KBM-7 (cell line): ENCODE results near the gene GPS2.
"Not testable (repeated sequence)": the region's sequence is repeated elsewhere in the genome, so short reads cannot be mapped to it uniquely, and the experiment has no call there.

Source experiments
- DNase-seq: peaks from one replicate; pipeline ENCODE4 v3.0.0-alpha.2; 2015
- in situ Hi-C: fragments of 300-500 bp; cut with MboI; formaldehyde crosslinking; loops from 2 replicates; pipeline ENCODE4 v1.14.3; 2020; ENCODE audit warnings: low sequenced_read_pairs, low pct_unique_long_range_greater_than_20kb, mixed read lengths

Gene GPS2

DNA sequence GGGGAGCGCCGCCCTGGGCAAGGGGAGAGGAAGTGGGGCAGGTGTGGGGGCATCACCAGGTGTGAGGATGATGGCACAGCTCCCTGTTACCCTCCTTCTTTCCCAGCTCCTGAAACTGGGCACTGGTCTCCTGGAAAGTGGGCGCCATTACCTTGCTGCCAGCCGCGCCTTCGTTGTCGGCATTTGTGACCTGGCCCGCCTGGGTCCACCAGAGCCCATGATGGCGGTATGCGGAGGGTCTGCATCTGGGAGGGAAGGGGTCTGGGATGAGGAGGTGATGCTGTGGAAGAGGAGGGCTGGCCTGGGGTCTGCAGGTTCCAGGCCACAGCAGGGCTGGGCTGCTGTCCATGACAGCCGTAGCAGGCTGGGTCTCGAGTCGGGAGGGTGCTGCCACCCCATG is 26.7 kb upstream of the GPS2 start:
- no peak for DNase-seq
- in situ Hi-C loops: loop anchor here (25.0 kb wide), 1 partner anchor 305 kb away; the partner anchor contains the start of genes SLC16A11 and SLC16A13

DNA sequence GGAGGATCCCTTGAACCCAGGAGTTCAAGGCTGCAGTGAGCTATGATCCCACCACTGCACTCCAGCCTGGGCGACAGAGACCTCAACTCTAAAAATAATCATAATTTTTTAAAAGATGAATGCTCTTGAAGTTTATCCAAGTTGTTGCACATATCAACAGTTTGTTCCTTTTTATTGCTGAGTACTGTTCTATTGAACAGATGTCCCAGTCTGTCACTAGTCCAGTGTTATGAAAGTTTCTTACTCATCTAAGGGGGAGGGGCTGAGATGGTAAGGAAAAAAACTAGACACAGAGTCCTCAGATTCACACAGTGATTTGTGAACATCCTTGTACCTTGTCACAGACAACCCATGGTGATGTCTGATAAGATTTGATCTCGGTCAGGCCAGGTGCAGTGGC is 25.0 kb upstream of the GPS2 start:
- in situ Hi-C loops: loop anchor here (25.0 kb wide), 1 partner anchor 303 kb away; the partner anchor contains the start of genes SLC16A11 and SLC16A13
- no peak for DNase-seq

DNA sequence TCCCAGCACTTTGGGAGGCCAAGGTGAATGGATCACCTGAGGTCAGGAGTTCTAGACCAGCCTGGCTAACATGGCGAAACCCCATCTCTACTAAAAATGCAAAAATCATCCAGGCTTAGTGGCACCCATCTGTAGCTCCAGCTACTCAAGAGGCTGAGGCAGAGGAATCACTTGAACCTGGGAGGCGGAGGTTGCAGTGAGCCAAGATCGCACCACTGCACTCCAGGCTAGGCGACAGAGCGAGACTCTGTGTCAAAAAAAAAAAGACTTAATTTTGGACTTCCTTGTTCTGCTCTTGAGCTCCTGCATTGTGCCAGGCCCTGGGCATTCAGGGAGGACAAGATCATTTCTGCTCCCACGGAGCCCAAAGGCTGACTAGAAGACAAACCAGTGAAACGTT is 22.4 kb upstream of the GPS2 start:
- in situ Hi-C loops: loop anchor here (25.0 kb wide), 1 partner anchor 300 kb away; the partner anchor contains the start of genes SLC16A11 and SLC16A13
- peak; percentile 17 for DNase-seq

DNA sequence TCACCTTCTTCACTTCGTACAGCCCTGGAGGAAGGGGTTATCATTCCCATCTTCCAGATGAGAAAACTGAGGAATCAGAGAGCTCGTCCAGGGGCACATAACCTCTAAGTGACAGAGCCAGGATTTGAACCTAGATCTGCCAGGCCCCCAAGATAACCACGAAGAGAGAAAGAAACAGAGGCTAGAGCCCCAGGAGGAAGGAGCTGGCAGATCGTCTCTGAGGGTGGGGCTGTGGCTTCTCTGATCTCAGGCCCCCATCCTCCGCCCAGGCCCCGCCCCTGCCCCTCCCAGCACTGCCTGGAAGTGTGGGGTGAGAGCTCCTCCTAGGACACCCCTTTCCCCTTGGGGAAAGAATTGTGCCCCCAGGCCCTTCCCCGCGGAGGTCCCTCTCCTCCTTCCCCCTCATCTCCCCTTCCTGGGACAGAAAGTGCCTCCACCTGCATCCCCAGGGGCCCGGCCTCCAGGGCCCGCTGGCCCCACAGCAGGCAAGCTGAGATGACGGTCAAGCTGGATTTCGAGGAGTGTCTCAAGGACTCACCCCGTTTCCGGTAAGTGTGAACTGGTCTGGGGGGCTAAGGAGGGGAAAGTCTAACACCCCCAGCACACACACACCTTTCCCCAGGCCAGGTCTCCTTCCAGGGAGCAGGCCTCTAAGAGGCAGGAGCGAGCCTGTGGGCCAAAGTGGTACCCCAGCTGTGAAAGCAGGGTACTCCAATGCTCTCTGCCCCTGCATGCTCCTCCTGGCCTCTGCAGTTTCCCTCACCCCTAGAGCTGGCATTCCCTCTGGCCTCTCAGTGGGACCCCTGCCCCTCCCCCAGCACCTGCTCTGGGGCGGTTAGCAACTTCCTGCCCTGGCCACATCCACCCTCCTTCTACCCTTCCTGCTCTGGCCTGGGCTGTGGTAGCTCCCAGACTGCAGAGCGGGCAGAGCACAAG is 21.3 kb upstream of the GPS2 start, which contains the start of gene ACAP1:
Gene ACAP1 (plus strand): TSS at position 290 of the 936 bp plus-strand sequence. CDS start 206 bp downstream, at position 496.
- peak; percentile 69 for DNase-seq
- in situ Hi-C loops: loop anchor here (25.0 kb wide), 1 partner anchor 299 kb away; the partner anchor contains the start of genes SLC16A11 and SLC16A13

DNA sequence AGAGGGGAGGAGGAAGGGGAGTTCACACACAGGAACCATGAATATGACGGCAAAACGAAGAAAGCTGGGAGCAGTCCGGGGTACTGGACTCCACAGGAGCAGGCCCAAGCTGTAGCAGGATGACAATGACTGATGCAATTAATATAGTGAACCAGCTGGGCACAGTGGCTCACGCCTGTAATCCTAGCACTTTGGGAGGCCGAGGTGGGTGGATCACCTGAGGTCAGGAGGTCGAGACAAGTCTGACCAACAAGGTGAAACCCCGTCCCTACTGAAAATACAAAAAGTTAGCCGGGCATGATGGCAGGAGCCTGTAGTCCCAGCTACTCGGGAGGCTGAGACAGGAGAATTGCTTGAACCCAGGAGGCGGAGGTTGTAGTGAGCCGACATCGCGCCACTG is 20.6 kb upstream of the GPS2 start:
- in situ Hi-C loops: loop anchor here (25.0 kb wide), 1 partner anchor 298 kb away; the partner anchor contains the start of genes SLC16A11 and SLC16A13
- DNase-seq: not testable (repeated sequence)

DNA sequence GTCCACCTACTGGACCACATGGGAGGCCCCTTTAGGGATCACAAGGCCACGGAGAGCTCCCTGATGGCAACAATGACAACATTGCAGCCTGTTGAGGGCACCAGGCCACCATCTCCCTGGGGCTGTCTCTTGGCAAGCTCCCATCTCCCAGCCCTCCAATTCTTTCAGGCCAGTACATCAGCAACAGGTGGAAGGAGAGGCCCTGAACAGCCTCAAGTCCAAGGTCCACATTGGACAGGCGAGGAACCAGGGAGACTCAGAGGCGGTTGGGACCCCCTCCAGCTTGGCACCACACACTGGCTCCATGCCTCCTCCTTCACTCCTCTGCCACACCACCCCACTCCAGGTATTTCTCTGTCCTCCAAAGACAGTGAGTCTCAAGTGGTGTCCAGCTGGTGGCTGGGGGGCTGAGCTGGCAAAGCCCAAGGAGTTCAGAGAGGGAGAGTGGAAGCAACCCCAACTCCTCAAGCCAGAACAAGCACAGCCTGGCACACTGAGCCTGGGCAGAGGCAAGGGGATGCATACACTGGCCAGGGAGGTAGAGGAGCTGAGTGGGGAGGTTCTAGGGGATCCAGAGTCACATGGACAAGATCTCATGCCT is 19.9 kb upstream of the GPS2 start:
- no peak for DNase-seq
- in situ Hi-C loops: loop anchor here (25.0 kb wide), 1 partner anchor 298 kb away; the partner anchor contains the start of genes SLC16A11 and SLC16A13

DNA sequence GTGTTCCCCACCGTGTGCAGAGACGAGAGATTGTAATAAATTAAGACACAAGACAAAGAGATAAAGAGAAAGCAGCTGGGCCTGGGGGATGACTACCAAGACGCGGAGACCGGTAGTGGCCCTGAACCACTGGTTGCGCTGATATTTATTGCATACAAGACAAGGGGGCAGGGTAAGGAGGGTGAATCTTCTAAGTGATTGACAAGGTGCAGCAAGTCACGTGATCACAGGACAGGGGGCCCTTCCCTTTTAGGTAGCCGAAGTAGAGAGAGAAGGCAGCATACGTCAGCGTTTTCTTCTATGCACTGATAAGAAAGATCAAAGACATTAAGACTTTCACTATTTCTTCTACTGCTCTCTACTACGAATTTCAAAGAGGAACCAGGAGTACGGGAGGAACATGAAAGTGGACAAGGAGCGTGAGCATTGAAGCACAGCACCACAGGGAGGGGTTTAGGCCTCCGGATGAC is 17.5 kb upstream of the GPS2 start:
- DNase-seq: not testable (repeated sequence)
- in situ Hi-C loops: loop anchor here (25.0 kb wide), 1 partner anchor 295 kb away; the partner anchor contains the start of genes SLC16A11 and SLC16A13

DNA sequence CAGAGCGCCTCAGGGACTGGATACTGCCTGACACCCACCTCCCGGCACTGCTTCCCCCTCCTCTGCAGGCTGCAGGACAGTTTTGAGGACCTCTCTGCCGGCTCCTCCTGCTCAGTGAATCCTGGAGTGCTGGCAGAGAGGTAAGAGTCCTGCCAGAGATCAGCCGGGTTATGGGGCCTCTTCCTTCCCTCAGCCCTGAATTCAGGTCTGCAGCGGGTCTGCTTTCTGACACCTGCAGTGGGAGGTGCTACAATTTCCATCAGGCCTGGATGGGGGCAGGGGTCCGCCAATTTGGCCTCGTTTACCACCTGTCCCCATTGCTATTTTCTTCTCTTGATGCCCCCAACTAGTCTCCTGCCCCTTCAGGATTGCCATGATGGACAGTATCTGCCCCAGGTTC is 17.0 kb upstream of the GPS2 start:
- in situ Hi-C loops: loop anchor here (25.0 kb wide), 1 partner anchor 295 kb away; the partner anchor contains the start of genes SLC16A11 and SLC16A13
- DNase-seq: no peak

DNA sequence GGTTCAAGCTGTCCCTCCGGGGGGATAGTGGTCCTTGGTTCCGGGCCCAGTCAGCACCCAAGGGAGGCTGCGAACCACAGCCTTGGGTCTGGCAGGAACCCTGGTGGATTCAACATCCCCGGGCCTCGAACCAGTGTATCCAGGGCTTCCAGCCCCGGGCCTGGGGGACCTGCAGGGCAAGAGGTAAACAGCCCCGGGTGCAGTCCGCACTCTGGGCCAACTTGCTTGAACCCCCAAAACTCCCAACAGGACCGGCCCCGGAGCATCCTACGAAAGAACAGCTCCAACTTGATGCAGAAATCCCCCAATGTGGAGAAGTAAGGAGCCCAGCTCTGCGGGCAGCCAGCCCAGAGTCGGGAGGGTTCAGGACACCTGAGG is 15.5 kb upstream of the GPS2 start:
- DNase-seq: no peak
- in situ Hi-C loops: loop anchor here (25.0 kb wide), 1 partner anchor 293 kb away; the partner anchor contains the start of genes SLC16A11 and SLC16A13

DNA sequence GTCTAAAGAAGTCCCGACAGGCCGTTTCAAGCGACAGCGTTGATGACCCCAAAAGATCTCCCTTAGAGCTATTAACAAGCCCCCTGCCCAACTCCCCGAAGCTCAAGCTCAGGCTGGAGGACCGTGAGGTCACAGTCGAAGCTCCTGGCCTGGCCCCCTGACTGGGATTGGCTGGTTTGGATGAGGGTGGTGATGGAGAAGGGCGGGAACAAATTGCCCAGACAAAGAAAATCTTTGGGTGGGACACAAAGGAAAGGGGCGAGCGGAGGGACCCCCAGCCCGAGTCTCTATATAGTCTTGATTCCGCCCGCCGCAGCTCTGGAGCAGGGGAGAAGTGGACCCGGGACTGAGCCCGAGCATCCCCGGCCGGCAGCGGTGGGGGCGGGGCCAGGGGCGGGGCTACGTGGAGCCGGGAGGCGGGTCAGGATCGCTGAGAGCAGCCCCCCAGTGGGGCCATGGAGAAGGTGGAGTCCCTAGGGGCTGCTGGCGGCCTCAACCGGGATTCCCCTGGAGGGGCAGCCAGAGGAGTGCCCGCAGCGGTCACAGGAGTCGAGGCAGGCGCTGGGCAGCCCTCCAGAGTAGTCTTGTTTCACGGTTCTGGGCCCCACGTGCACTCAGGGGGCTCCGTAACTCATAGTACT is 15.0 kb upstream of the GPS2 start:
- DNase-seq: no peak
- in situ Hi-C loops: loop anchor here (25.0 kb wide), 1 partner anchor 293 kb away; the partner anchor contains the start of genes SLC16A11 and SLC16A13

DNA sequence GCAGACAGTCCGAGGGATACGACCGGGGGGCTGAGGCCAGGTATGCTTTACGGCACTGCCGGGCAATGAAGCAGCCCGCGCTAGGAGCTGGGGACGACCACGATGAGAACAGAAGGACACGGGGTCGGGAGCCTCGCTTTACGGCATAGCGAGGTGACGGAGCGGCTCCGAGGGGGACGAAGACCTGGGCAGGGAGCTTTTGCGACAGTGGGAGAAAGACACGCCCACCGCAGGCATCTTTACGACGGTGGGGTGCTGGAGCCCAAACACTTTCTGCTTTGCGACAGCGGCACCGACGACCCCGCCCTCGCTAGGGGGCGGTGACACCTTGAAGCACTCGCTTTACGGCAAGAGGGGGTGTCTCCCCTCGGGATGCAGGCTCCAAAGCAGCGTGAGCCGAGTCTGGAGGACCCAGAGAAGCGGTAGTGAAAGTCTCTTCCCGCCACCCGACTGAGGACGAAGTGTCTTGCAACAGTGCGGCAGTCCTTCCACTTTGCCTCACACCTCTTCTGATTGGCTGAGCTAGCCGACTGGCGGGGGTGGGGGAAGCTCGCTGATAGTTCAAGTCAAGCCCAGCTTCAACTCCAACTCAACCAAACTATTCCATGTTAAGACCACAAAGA is 14.3 kb upstream of the GPS2 start:
- in situ Hi-C loops: loop anchor here (25.0 kb wide), 1 partner anchor 292 kb away; the partner anchor contains the start of genes SLC16A11 and SLC16A13
- DNase-seq: peak; percentile 99

DNA sequence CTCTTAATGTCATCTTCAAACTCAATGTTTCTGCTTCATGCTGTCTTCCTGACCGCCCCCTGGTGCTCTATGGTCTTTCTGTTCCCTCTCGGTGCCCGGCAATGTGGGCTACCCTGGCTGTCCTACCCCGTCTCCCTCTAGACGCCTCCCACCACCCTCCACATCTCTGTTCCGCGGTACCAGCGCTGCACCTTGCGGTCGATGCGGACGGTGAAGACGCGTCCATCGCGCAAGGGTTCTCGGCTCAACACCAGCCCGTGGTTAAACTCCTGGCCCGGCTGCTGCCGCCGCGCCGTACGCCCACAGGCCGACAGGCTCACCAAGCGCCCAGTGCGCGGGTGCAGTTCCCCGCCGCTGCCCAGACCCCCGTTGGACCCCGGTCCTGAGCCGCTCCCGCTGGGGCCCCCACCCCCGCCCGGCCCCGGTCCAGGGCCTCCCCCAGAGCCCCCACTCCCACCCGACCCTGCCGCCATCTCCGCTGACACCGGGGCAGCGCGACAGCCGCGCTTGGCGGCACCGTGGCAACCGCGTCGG is 13.7 kb upstream of the GPS2 start, which contains the start of gene NEURL4:
Gene NEURL4 (minus strand): TSS at position 496 of the 534 bp plus-strand sequence. CDS start 23 bp downstream, at position 473.
- in situ Hi-C loops: loop anchor here (25.0 kb wide), 1 partner anchor 292 kb away; the partner anchor contains the start of genes SLC16A11 and SLC16A13
- DNase-seq: peak; percentile 27

DNA sequence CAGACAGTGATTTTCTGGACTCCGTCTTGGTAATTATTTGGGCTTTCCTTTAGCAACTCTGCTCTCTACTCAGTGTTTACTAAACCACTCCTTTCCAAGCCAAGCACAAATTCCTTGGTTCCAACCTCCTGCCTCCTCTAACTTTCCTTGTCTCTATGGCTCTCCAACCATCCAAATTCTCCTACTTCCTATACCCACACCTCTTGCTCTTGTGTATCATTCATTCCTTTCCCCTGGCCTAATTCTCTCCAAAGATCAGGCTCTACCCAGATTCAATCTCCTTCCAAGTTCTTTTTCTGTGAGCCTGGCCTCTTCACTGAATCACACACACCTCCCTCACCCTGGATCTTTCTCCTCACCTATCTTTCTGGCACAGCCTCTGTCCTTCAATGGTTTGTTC is 12.8 kb upstream of the GPS2 start:
- DNase-seq: no peak
- in situ Hi-C loops: loop anchor here (25.0 kb wide), 1 partner anchor 291 kb away; the partner anchor contains the start of genes SLC16A11 and SLC16A13

DNA sequence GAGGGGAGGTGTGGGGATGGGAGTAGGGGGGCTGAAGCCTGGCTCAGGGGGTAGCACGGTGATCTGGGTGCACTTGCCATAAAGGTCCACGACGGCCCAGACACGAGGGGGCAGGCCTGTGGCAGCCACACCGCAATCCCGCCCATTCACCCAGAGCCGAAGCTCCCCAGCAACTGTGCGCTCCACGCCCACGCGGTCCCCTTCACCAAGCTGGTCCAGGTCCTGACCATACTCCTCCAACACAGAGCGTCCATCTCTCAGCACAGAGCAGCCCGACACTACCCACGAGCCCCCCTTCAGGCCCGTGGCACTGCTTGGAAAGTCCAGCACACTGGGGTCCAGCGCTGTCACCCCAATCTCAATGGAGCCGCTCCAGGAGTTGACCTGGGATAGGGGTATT is 12.3 kb upstream of the GPS2 start:
- in situ Hi-C loops: loop anchor here (25.0 kb wide), 1 partner anchor 290 kb away; the partner anchor contains the start of genes SLC16A11 and SLC16A13
- no peak for DNase-seq

DNA sequence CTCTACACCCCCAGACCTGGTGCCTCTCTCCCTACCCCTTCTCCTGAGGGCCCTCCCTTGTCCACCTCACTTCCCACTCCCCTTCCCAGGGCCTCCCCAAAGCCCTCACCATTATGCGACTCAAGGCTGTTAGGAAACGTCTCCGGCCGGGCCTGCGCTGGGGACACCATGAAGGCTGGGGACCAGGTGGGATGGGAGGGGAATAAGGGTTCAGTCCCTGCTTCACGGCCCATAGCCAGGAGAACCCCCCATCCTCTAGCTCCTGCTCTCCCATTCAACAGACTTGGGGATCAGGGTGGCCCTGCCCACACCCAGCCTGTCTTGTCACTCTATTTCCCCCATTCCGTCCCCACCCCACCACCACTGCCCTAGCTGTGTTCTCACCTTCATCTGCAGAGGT is 11.9 kb upstream of the GPS2 start:
- in situ Hi-C loops: loop anchor here (25.0 kb wide), 1 partner anchor 290 kb away; the partner anchor contains the start of genes SLC16A11 and SLC16A13

DNA sequence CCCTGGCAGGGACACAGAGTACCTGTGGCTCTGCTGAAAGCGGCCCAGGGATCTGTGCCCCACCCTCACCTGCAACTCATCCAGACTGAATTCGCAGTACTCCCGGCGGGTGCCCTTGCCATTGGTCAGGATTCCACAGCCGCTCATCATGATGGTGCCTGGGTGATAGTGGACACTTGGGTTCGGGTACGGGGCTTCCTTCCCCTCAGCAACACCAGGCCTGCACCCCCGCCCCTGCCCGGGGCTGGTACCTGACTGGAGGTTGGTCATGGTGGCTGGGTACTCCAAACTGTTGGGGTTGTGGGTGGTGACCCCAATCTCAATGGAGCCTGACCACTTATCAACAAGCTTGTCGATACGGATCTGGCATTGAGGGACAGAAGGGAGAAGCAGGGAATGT is 11.0 kb upstream of the GPS2 start:
- no peak for DNase-seq
- in situ Hi-C loops: loop anchor here (25.0 kb wide), 1 partner anchor 289 kb away; the partner anchor contains the start of genes SLC16A11 and SLC16A13

More for the DNA sequence above, 11.9 kb upstream of the GPS2 start:
- no peak for DNase-seq

DNA sequence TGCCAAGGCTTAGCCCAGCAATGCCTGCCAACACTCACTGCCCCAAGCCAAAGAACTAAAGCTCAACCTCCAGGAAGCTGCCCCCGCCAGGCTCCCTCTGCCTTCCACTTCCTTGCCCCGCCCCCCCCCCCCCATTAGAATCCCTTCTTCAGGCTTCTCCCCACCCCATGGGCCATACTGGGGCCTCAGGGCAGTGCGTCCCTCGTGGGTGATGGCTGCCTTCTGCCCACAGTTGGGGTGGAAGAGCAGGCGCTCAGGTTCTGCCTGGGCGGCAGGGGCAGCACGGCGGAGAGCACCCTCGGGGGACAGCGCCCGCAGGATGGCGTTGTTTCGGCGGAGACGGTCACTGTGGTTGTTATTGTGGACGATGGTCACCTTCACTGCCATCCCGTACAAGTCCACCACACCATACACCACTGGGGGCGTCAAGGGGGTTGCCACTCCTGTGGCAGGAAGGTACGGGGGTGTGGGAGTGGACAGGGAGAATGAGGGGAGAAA is 9.9 kb upstream of the GPS2 start:
- no peak for DNase-seq
- in situ Hi-C loops: loop anchor here (25.0 kb wide), 1 partner anchor 288 kb away; the partner anchor contains the start of genes SLC16A11 and SLC16A13
